SIG-M5 (cell line): ENCODE results near the gene PLEKHD1.
"Not testable (repeated sequence)": the region's sequence is repeated elsewhere in the genome, so short reads cannot be mapped to it uniquely, and the experiment has no call there.

Experiments
- DNase-seq: peaks from one replicate; lab custom pipeline; 2025; lab: John Stamatoyannopoulos, UW

The PLEKHD1 gene

DNA sequence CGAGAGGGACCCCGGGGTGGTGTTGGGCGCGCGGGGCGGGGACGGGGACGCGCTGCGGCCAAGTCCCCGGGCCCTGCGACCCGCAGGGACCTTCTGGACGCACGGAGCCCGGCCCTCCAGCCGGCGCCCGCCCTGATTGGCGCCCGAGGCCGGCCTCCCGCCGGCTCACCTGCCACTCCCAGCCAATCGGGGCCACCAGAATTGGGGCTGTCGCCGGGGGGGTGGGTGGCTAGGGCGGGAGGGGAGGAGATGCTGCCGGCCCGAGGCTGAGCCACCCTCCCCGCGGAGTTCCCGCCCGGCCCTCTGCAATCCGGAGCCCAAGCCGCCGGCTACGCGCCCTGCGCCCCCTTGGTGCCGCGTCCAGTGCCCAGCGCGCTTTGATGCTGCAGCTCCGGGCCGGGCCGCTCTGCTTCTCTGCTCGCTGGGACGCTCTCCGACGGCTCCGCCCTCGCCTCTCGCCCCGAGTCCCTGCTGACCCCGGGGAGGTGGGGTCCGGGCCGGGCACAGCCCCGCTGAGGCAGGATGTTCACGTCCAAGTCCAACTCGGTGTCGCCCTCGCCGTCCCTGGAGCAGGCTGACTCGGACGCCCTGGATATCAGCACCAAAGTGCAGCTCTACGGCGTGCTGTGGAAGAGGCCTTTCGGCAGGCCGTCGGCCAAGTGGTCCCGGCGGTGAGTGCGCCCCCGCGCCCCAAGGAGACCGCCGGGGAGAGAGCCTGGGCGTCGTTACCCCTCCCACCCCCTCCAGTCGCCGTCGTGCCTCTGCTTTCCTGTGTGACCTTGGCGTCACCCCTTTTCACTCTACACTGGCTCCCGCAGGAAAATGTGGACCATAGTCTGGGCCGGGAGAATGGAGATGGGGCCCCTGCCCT, at the start of gene PLEKHD1:
Gene PLEKHD1, plus strand, starts transcription at position 285 of the 871 bp plus-strand sequence. Its CDS starts 238 bp downstream, at position 523.
- no peak for DNase-seq

DNA sequence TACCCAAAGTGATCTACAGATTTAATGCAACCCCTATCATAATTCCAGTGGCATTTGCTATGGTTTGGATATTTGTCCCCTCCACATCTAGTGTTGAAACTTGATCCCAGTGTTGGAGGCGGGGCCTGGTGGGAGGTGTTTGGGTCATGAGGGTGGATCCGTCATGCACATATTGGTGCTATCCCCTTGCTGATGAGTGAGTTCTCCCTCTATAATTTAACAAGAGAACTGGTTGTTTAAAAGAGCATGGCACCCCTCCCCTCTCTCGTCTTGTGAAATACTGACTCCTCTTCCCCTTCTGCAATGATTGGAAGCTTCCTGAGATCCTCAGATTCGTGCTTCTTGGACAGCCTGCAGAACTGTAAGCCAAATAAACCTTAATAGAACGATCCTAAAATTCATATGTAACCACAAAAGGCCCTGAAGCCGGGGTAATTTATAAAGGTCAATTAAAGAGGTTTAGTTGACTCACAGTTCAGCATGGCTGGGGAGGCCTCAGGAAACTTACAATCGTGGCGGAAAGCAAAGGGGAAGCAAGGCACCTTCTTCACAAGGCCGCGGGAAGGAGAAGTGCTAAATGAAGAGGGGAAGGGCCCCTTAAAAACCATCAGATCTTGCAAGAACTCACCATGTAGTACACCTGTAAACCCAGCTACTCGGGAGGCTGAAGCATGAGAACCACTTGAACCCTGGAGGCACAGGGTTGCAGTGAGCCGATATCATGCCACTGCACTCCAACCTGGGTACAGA, 44.8 kb upstream of the PLEKHD1 start:
- no peak for DNase-seq

- DNase-seq = no peak
Measured at GRCh38 chr14:69441948-69442347, 42.6 kb upstream of the PLEKHD1 start.

DNA sequence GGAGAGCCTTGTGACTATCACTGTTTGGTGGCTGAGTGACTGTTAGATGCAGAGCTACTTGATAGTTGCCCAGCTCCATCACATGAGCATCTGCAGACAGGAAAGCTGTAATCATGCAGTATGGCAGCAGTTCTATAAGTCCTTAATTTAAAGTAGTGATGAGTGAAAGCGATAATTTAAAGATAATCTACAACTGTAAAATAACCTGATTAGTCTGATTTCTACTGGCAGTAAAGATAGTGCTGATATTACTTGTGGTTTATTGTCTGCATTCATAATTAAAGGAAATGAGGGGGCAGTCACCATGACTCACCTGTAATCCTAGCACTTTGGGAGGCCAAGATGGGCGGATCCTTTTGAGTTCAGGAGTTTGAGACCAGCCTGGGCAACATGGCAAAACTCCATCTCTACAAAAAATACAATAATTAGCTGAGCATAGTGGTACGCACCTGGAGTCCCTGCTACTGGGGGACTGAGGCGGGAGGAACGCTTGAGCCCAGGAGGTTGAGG, 41.2 kb upstream of the PLEKHD1 start:
- DNase-seq = no peak

DNA sequence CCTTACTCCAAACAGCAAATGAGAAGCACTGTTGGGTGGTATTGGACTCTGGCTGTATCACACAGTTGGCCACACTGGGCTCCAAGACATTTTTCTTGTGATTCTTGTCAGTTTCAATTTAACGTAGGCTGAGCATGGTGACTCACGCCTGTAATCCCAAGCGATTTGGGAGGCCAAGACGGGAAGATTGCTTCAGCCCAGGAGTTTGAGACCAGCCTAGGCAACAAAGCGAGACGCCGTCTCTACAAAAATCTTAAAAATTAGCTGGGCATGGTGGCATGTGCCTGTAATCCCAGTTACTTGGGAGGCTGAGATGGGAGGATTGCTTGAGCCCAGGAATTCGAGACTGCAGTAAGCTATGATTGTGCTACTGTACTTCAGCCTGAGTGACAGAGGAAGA, 35.3 kb upstream of the PLEKHD1 start:
- no peak for DNase-seq

DNA sequence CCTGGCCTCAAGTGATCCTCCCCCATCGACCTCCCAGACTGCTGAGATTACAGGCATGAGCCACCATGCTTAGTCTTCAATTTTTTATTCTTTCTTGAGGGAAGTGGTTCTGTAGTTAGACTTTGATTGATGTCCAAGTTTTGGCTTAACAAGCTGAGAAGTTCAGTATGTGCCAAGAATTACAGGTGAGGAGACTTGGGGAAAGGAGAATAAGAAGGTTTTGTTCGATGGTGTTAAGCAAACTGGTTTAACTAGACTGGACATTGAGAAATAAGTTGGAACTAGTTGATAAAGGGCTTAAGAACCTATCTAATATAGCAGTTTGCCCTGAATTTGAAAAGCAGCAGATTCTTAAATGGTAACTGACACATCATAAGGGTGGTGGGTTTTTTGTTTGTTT, 32.6 kb upstream of the PLEKHD1 start:
- no peak for DNase-seq

DNA sequence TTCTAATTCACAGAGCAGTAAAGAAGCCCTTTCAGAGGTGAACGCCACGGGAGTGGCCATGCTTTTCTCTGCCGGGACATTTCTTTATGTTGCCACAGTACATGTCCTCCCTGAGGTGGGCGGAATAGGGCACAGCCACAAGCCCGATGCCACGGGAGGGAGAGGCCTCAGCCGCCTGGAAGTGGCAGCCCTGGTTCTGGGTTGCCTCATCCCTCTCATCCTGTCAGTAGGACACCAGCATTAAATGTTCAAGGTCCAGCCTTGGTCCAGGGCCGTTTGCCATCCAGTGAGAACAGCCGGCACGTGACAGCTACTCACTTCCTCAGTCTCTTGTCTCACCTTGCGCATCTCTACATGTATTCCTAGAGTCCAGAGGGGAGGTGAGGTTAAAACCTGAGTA, 26.2 kb upstream of the PLEKHD1 start:
- no peak for DNase-seq

- DNase-seq = no peak
Measured at GRCh38 chr14:69459122-69459521, 25.4 kb upstream of the PLEKHD1 start.

GRCh38 chr14:69460093-69460701, 24.3 kb upstream of the PLEKHD1 start:
- DNase-seq = no peak

GRCh38 chr14:69464379-69464778, 20.1 kb upstream of the PLEKHD1 start:
- DNase-seq = no peak

DNA sequence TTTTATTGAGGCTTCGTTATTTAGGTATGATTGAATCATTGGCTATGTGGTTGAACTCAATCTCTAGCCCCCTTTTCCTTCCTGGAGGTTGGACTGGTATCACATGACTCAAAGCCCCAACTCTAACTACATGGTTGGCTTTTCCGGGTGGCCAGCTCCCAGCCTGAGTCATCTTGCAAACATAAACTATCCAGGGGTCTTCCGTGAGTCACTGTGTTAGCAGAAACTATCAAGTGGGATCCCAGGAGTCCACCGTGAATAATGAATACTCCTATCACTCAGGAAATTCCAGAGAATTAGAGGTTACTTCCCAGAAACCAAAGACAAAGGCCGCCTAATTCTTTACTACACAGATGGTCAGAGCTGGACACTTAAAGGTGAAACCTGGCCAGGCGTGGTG, 19.7 kb upstream of the PLEKHD1 start:
- DNase-seq = no peak

- DNase-seq = no peak
Measured at GRCh38 chr14:69468949-69469348, 15.6 kb upstream of the PLEKHD1 start.

- no peak for DNase-seq
Measured at GRCh38 chr14:69471436-69471835, 13.1 kb upstream of the PLEKHD1 start.

GRCh38 chr14:69471916-69472315, 12.6 kb upstream of the PLEKHD1 start:
- no peak for DNase-seq

- no peak for DNase-seq
Measured at GRCh38 chr14:69473260-69473659, 11.3 kb upstream of the PLEKHD1 start.

DNA sequence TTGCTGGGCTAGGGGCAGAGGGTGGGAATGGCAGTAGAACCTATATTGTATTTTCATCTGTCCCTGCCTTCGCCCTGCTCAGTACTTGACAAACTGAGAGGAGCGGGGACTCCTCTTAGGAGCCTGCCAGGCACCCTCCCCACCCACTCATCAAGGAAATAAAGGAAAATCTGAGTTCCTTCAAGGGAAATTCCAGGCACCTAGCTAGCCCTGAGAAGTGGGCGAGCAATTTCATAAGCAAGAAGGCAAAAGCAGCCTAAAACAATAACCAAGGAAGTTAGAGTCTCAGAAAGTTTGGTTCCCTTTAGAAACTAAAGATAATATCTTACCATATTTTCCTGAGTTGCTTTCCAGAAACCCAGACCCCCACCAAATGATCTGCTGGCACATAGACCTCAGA, 10.6 kb upstream of the PLEKHD1 start:
- DNase-seq = no peak

DNA sequence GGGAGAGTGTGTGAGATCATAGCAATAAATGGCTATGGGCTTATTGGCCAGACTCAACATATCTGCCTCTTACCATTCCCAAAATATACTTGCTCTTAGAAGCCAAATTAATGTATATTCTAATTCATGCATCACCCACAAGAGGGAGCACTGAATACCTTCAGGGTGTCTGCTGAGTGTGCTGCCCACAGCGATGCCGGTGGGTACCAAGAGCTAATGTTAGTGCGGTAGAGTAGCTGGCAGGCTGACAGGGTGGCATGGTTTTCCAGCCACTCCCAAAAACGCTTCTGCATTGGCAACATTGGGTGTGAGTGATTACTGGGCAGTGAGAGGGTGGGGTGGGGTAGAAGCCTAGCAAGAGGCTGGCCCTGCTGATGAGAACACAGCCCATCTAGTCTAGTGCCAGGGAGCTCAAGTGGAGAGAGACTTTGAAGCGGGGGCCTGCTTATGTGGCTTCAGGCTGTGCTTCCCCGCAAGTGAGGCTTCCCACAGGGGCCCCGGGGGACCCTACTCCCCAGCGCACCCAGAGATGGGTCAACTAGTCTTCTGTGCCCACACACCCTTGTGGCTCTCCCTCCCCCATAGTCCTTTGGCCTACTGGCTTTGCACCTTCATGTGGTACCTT, 9.2 kb upstream of the PLEKHD1 start:
- DNase-seq = no peak

GRCh38 chr14:69476824-69477450, 7.6 kb upstream of the PLEKHD1 start:
- DNase-seq = not testable (repeated sequence)

DNA sequence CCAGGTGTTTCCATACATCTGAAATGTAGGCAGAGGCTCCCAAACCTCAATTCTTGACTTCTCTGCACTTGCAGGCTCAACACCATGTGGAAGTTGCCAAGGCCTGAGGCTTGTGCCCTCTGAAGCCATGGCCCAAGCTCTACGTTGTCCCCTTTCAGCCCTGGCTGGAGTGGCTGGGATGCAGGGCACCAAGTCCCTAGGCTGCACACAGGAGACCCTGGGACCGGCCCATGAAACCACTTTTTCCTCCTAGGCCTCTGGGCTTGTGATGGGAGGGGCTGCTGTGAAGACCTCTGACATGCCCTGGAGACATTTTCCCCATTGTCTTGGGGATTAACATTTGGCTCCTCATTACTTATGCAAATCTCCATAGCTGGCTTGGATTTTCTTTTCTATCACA, 6.5 kb upstream of the PLEKHD1 start:
- DNase-seq = not testable (repeated sequence)

GRCh38 chr14:69479696-69480095, 4.8 kb upstream of the PLEKHD1 start:
- DNase-seq = no peak

- DNase-seq = no peak
Measured at GRCh38 chr14:69480136-69480535, 4.4 kb upstream of the PLEKHD1 start.
